Adipocyte (in vitro differentiated cells): ENCODE results near the gene FTH1.

Experiments
- DNase-seq: peaks from one replicate; pipeline ENCODE4 v3.0.0-alpha.2; 2015; ENCODE audit warnings: low read depth
- H3K27me3 ChIP-seq: replicated peaks from 2 replicates; pipeline ENCODE4 v1.7.0; 2013; ENCODE audit warnings: mild to moderate bottlenecking, low read length, moderate library complexity; ENCODE audit not compliant: control insufficient read depth, insufficient read depth
- H3K36me3 ChIP-seq: 2 replicates; pipeline ENCODE4 v1.7.0; 2013; ENCODE audit warnings: low read length, mild to moderate bottlenecking, moderate library complexity; ENCODE audit not compliant: control insufficient read depth, insufficient read depth, severe bottlenecking
- H3K4me1 ChIP-seq: 2 replicates; pipeline ENCODE4 v1.7.0; 2013; ENCODE audit warnings: mild to moderate bottlenecking, low read length, moderate library complexity; ENCODE audit not compliant: control insufficient read depth, insufficient read depth
- H3K4me3 ChIP-seq: 2 replicates; pipeline ENCODE4 v1.7.0; 2013; ENCODE audit warnings: mild to moderate bottlenecking, low read length, moderate library complexity
- H3K9ac ChIP-seq: 2 replicates; pipeline ENCODE4 v1.7.0; 2013; ENCODE audit warnings: mild to moderate bottlenecking, low read length, moderate library complexity
- H3K9me3 ChIP-seq: 2 replicates; pipeline ENCODE4 v1.7.0; 2013; ENCODE audit warnings: mild to moderate bottlenecking, low read length, moderate library complexity; ENCODE audit not compliant: control insufficient read depth

The FTH1 gene

DNA sequence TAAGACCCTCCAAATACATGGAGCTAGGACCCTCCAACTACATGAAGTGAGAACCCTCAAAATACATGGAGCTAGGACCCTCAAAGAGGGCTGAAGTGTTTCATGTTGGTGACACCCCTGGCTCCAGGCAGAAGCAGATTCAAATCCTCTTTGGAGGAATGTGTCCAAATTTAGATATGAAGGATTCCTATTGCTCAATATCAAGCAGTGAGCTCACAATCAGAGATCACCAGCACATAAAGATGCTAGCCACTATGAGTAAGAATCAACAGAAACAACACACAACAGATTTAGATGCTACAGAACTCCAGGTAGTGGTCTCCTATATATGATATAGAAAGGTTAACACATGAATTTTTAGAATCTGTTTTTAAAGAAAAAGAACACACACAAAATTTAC is 38.8 kb downstream of the FTH1 start:
- Histone ChIP-seq H3K36me3 (no peaks in the 10 kb centered on the region), H3K4me1 (peaks cover 14% of the 10 kb centered on the region), H3K9me3 (no peaks in the 10 kb centered on the region), H3K9ac (no peak overlapping the region), H3K27me3 (no peaks in the 10 kb centered on the region), H3K4me3 (no peak overlapping the region)
- DNase-seq = peak; percentile 51

DNA sequence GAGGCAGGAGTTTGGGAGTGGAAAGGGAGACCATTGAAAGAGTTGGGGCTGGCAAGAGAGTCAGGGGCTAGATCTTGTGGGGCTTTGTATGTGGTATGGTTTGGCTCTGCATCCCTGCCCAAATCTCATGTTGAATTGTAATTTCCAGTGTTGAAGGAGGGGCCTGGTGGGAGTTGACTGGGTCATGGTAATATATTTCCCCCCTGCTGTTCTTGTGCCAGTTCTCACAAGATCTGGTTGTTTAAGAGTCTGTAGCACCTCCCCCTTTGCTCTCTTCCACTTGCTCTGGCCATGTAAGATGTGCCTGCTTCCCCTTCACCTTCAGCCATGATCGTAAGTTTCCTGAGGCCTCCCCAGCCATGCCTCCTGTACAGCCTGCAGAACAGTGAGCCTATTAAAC is 39.9 kb downstream of the FTH1 start:
- Histone ChIP-seq H3K27me3 (no peaks in the 10 kb centered on the region), H3K9ac (no peak overlapping the region), H3K9me3 (no peaks in the 10 kb centered on the region), H3K4me1 (peaks cover 24% of the 10 kb centered on the region), H3K36me3 (no peaks in the 10 kb centered on the region), H3K4me3 (no peak overlapping the region)
- DNase-seq = no peak

DNA sequence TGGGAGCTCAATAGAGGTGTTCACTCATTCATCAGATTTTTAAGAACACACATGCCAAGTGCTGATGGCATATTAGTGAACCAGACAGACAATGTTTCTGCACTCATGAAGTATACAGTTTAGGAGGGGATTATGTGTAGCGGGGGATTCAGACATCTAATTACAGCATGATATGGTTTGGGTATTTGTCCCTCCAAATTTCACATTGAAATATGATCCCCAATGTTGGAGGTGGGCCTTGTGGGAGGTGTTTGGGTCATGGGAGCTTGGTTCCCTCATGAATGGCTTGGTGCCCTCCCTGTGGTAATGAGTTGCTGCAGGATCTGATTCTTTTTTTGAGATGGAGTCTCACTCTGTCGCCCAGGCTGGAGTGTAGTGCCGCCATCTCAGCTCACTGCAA is 41.2 kb downstream of the FTH1 start:
- Histone ChIP-seq H3K4me3 (no peak overlapping the region), H3K36me3 (no peaks in the 10 kb centered on the region), H3K9me3 (no peaks in the 10 kb centered on the region), H3K4me1 (peaks cover 24% of the 10 kb centered on the region), H3K9ac (no peak overlapping the region), H3K27me3 (no peaks in the 10 kb centered on the region)
- no peak for DNase-seq

DNA sequence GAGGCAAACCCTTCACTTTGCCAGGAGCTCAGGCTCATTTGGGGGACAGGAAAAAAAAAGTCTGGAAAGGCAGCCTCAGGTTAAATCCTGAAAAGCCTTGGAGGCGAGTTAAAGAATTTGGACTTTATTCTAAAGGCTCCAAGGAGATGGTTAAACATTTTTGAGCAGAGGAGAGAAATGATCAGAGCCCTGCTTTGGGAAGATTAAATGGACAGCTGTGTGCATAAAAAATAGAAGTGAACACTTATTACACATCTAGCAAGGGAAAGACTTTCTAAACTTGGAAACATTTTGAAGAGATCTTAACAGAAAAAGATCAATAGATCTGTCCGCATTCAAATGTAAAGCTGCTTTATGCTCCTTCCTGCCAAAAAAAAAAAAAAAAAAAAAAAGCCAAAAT is 41.7 kb downstream of the FTH1 start:
- H3K4me3 ChIP-seq = no peak overlapping the region
- no peaks in the 10 kb centered on the region for H3K27me3 ChIP-seq
- no peaks in the 10 kb centered on the region for H3K9me3 ChIP-seq
- DNase-seq = no peak
- no peak overlapping the region for H3K9ac ChIP-seq
- H3K4me1 ChIP-seq = peaks cover 24% of the 10 kb centered on the region
- no peaks in the 10 kb centered on the region for H3K36me3 ChIP-seq

DNA sequence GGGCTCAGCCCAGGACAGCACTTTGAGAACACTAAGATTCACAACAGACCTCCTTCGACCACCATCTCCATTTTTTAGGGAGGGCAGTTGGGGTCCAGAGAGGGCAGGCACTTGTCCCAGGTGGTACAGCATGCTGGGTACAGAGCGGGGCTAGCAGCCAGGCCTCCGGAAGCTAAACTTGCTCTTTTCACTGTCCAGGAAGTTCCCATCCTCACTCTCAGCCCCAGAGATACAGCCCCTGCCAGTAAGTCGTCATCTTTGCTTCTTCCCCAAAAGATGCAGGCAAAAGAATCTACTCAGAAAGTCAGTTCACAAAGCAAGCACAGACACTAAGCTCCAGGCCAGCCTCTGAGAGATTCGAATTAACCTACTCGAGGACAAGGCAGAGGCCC is 43.4 kb downstream of the FTH1 start:
- H3K36me3 ChIP-seq = no peaks in the 10 kb centered on the region
- peak overlapping the region; percentile 74 for H3K9ac ChIP-seq
- no peak for DNase-seq
- H3K9me3 ChIP-seq = no peaks in the 10 kb centered on the region
- peak overlapping the region; percentile 2 for H3K4me3 ChIP-seq
- H3K4me1 ChIP-seq = peaks cover 30% of the 10 kb centered on the region
- H3K27me3 ChIP-seq = no peaks in the 10 kb centered on the region

DNA sequence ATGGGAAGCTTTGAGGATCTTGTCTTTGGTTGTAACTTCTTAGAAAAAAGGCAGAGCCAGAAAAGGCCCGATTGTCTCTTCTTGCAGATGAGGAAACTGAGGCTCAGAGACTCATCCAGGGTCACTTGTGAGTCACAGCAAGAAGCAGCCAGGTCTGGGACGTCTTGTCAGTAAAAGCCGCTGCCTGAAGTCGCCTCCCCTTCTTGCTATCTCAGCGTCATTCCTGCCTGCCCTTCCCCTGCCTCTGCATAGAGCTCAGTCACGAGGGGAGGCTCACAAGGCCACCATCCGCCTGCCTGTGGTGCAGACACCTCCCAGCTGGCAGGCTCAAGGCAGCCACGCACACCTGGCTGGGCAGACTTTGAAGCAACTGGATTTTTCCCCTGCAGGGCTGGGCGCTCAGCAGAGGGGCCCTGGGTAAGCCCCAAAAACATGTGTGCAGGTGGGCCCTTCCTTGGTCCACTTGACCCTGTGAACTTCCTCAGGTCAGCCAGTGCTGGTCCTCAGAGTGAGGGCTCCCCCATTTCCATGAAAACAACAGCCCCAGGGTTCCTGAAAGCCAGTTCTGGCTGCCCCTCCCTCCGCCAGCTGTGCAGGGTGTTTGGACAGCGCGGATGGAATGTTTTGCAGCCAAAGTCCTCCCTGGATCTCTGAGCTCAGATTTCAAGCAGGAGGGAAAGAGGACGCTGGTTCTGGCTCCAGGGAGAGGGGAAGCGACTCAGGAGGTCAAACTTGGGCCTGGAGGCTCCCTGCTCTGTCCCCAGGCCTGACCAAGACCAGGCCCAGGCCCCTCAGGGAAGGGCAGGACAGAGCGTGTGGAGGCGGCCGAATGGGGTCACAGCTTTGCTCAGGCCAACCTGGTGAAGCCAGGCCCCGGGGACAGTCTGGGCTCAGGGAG is 44.0 kb downstream of the FTH1 start:
- Histone ChIP-seq H3K9me3 (no peaks in the 10 kb centered on the region), H3K4me3 (peak overlapping the region; percentile 26), H3K9ac (peak overlapping the region; percentile 74), H3K27me3 (no peaks in the 10 kb centered on the region), H3K36me3 (no peaks in the 10 kb centered on the region), H3K4me1 (peaks cover 29% of the 10 kb centered on the region)
- DNase-seq = peak; percentile 87

DNA sequence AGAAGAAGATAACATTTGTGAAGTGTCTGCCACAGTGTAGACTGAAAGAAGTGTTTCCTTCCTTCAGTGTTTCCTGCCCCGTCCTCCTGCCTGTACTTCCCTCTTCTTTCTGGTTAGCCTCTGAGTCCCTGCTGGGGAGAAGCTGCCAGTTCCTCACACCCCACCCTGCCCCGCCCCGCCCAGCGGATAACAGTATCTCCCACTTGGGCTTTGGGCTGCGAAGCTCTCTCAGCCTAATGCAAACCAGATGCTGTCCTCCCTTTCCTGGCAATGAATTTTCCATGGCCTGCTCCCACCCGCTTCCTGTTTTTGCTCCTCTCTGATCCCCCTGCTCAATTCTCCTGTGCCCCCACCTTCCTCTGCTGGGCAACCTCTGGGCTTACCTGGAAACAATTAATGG is 44.9 kb downstream of the FTH1 start:
- Histone ChIP-seq H3K4me1 (peaks cover 33% of the 10 kb centered on the region), H3K9me3 (no peaks in the 10 kb centered on the region), H3K4me3 (no peak overlapping the region), H3K27me3 (no peaks in the 10 kb centered on the region), H3K36me3 (no peaks in the 10 kb centered on the region), H3K9ac (peak overlapping the region; percentile 74)
- peak; percentile 92 for DNase-seq

DNA sequence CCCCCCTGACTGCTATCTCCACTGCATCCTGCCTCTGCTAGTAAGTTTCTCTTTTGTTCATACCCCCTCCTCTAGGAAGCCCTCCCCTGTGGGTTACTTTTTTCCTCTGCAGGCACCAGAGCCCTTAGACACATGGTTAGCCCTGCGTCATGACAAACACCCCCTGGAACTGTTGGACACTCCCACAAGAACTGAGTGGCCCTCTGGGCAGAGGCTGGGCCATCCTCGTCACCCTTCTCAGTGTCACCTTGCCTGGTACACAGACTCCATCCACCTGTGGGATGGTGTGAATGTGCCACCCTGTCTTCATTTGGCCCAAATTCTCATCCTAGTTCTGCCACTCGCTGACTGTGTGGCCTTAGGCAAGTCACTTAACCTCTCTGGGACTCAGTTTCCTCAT is 46.0 kb downstream of the FTH1 start:
- no peaks in the 10 kb centered on the region for H3K27me3 ChIP-seq
- no peak for DNase-seq
- H3K4me1 ChIP-seq = peaks cover 33% of the 10 kb centered on the region
- no peak overlapping the region for H3K4me3 ChIP-seq
- no peaks in the 10 kb centered on the region for H3K9me3 ChIP-seq
- no peaks in the 10 kb centered on the region for H3K36me3 ChIP-seq
- no peak overlapping the region for H3K9ac ChIP-seq

DNA sequence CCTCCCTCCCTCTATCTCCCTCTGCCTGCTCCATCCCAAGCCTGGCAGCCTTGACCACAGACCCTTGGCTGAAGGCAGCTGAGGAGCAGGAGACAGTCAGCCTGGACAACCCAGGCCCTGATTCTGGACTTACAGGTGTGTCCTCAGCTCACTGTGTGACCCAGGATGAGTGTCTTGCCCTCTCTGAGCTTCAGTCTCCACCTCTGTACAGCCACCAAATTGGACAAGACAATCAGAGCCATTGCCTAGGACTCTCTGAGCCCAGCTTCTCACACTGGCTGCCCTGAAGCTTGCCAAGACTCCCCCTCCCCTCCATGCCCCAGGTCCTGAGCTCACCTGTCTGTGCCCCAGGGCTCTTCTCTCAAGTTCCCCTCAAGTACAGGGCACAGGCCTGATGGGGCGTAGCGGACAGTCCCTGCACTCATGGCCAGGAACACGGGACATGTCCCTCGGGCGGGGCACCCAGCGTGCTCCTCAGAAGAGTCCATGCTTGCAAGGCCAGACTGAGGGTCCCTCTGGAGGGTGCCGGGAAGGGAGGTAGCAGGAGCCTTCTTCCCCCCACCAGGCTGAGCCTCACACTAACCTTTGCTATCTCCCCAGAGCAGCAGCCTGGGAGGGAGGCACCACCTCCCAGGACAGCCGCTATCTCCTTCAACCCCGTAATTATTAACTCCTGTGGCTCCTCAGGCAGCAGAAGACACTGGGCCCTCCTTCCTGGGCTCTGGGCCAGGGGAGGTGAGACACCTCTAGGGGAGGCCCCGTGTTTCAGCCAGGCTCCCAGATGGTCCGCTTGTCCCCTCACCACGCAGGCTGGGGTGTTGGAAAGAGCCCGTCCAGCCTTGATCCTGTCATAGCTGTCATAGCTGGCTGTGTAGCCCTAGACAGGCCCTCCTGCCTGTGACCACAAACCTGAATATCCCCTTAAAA is 47.5 kb downstream of the FTH1 start:
- DNase-seq = no peak
- H3K4me1 ChIP-seq = peaks cover 36% of the 10 kb centered on the region
- no peak overlapping the region for H3K9ac ChIP-seq
- no peak overlapping the region for H3K4me3 ChIP-seq
- H3K9me3 ChIP-seq = no peaks in the 10 kb centered on the region
- H3K36me3 ChIP-seq = no peaks in the 10 kb centered on the region
- no peaks in the 10 kb centered on the region for H3K27me3 ChIP-seq

DNA sequence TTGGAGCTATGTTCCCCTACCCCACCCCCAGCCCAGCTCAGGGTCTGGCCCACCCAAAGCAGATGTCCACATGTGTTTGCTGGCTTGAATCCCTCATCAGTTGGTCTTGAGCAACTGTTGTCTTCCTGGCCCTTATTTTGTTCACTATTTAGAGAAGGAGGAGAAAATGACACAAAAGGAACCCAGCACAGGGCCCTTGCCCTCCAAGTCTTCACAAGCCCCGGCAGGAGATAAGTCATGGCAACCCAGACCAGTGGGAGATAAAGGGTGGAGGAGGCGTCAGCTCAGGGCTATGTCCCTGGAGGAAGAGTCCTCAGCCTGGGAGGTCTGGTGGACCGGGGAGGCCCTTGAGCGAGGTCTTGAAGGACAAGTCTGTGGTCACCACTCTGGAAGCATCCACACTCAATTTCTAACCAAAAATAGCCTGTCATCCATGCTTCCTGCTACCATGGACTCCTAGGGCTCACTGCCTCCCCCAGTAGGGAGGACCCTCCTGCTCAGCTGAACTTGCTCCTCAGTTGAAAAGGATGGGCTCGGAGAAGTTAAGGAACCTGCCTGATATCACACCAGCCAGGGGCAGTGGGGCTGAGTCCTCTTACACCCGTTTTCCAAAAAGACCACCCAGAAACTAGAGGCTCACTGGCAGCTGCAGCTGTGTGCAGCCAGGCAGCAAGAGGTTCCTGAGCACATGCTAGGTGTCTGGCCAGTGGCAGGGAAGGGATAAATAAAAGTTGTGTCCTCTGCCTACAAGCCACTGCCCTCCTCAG is 48.3 kb downstream of the FTH1 start:
- no peak overlapping the region for H3K4me3 ChIP-seq
- H3K36me3 ChIP-seq = no peaks in the 10 kb centered on the region
- H3K9me3 ChIP-seq = no peaks in the 10 kb centered on the region
- no peaks in the 10 kb centered on the region for H3K27me3 ChIP-seq
- peaks cover 33% of the 10 kb centered on the region for H3K4me1 ChIP-seq
- DNase-seq = no peak
- H3K9ac ChIP-seq = peak overlapping the region; percentile 9
